T-helper 1 cell treated with Interleukin-12 subunit alpha and Interleukin-12 subunit beta and Interleukin-4 antibody, amounts not matched to agents 30 μg/mL and 1 μg/mL, for 36 hours (primary cell): ENCODE data around the gene CHCHD2.
"Not testable (repeated sequence)": the region's sequence is repeated elsewhere in the genome, so short reads cannot be mapped to it uniquely, and the experiment has no call there.

Experiments used
- H3K27ac Mint-ChIP-seq: one replicate; pipeline ENCODE4 v1.8.0; 2021; ENCODE audit warnings: mild to moderate bottlenecking, mixed read lengths
- H3K27me3 Mint-ChIP-seq: one replicate; pipeline ENCODE4 v1.8.0; 2021; ENCODE audit warnings: low read depth, mixed read lengths
- H3K36me3 Mint-ChIP-seq: one replicate; pipeline ENCODE4 v1.8.0; 2021; ENCODE audit warnings: low read depth, mixed read lengths
- H3K4me1 Mint-ChIP-seq: one replicate; pipeline ENCODE4 v1.8.0; 2021; ENCODE audit warnings: low read depth, mixed read lengths
- H3K4me3 Mint-ChIP-seq: one replicate; pipeline ENCODE4 v1.8.0; 2021; ENCODE audit warnings: mild to moderate bottlenecking, moderate library complexity, mixed read lengths
- H3K9me3 Mint-ChIP-seq: one replicate; pipeline ENCODE4 v1.8.0; 2021; ENCODE audit warnings: mixed read lengths

CHCHD2 gene

GRCh38 chr7:56097700-56098099 is 8.6 kb downstream of the CHCHD2 start:
- H3K4me3 Mint-ChIP-seq, result no peak overlapping the region
- H3K36me3 Mint-ChIP-seq, result peaks cover 28% of the 10 kb centered on the region
- peaks cover 2% of the 10 kb centered on the region for H3K4me1 Mint-ChIP-seq
- no peaks in the 10 kb centered on the region for H3K27me3 Mint-ChIP-seq
- H3K27ac Mint-ChIP-seq, result no peak overlapping the region
- no peaks in the 10 kb centered on the region for H3K9me3 Mint-ChIP-seq

- H3K36me3 Mint-ChIP-seq, result peaks cover 5% of the 10 kb centered on the region
Observed at GRCh38 chr7:56092789-56093531, 13.3 kb downstream of the CHCHD2 start, which contains the start of gene PHKG1. Gene PHKG1 (minus strand): TSS chr7:56092952. CDS start chr7:56088941, 4,011 bp downstream.

GRCh38 chr7:56092388-56092787 is 13.9 kb downstream of the CHCHD2 start:
- not testable (repeated sequence) for H3K27me3 Mint-ChIP-seq, H3K4me1 Mint-ChIP-seq, H3K4me3 Mint-ChIP-seq, H3K27ac Mint-ChIP-seq, H3K9me3 Mint-ChIP-seq, H3K36me3 Mint-ChIP-seq

More at GRCh38 chr7:56092789-56093531, 13.3 kb downstream of the CHCHD2 start, which contains the start of gene PHKG1:
- Mint-ChIP-seq H3K27me3 (no peaks in the 10 kb centered on the region), H3K27ac (no peak within 1 kb of the TSS), H3K9me3 (no peaks in the 10 kb centered on the region), H3K4me3 (no peak within 1 kb of the TSS), H3K4me1 (no peaks in the 10 kb centered on the region)

- H3K4me3 Mint-ChIP-seq, result no peak overlapping the region
- no peaks in the 10 kb centered on the region for H3K9me3 Mint-ChIP-seq
- H3K27ac Mint-ChIP-seq, result no peak overlapping the region
- no peaks in the 10 kb centered on the region for H3K27me3 Mint-ChIP-seq
- H3K4me1 Mint-ChIP-seq, result no peaks in the 10 kb centered on the region
- H3K36me3 Mint-ChIP-seq, result peaks cover 3% of the 10 kb centered on the region
Observed at GRCh38 chr7:56091591-56091990, 14.7 kb downstream of the CHCHD2 start.

- H3K27ac Mint-ChIP-seq, result no peak overlapping the region
- no peaks in the 10 kb centered on the region for H3K27me3 Mint-ChIP-seq
- H3K36me3 Mint-ChIP-seq, result peaks cover 1% of the 10 kb centered on the region
- H3K4me1 Mint-ChIP-seq, result no peaks in the 10 kb centered on the region
- H3K9me3 Mint-ChIP-seq, result no peaks in the 10 kb centered on the region
- H3K4me3 Mint-ChIP-seq, result no peak overlapping the region
Observed at GRCh38 chr7:56087445-56087844, 18.8 kb downstream of the CHCHD2 start.

GRCh38 chr7:56086761-56087160 is 19.5 kb downstream of the CHCHD2 start:
- H3K9me3 Mint-ChIP-seq, result no peaks in the 10 kb centered on the region
- H3K4me1 Mint-ChIP-seq, result no peaks in the 10 kb centered on the region
- no peaks in the 10 kb centered on the region for H3K27me3 Mint-ChIP-seq
- no peak overlapping the region for H3K4me3 Mint-ChIP-seq
- peaks cover 1% of the 10 kb centered on the region for H3K36me3 Mint-ChIP-seq
- no peak overlapping the region for H3K27ac Mint-ChIP-seq

GRCh38 chr7:56083150-56083785 is 23.0 kb downstream of the CHCHD2 start:
- no peaks in the 10 kb centered on the region for H3K9me3 Mint-ChIP-seq
- no peaks in the 10 kb centered on the region for H3K27me3 Mint-ChIP-seq
- no peaks in the 10 kb centered on the region for H3K4me1 Mint-ChIP-seq
- no peak overlapping the region for H3K4me3 Mint-ChIP-seq
- H3K36me3 Mint-ChIP-seq, result peaks cover 6% of the 10 kb centered on the region
- H3K27ac Mint-ChIP-seq, result no peak overlapping the region

GRCh38 chr7:56081626-56082340 is 24.5 kb downstream of the CHCHD2 start:
- no peak overlapping the region for H3K4me3 Mint-ChIP-seq
- no peak overlapping the region for H3K27ac Mint-ChIP-seq
- no peaks in the 10 kb centered on the region for H3K4me1 Mint-ChIP-seq
- H3K9me3 Mint-ChIP-seq, result no peaks in the 10 kb centered on the region
- H3K27me3 Mint-ChIP-seq, result no peaks in the 10 kb centered on the region
- H3K36me3 Mint-ChIP-seq, result peaks cover 6% of the 10 kb centered on the region

- not testable (repeated sequence) for H3K4me1 Mint-ChIP-seq, H3K9me3 Mint-ChIP-seq, H3K4me3 Mint-ChIP-seq, H3K27ac Mint-ChIP-seq, H3K36me3 Mint-ChIP-seq, H3K27me3 Mint-ChIP-seq
Observed at GRCh38 chr7:56080726-56081435, 25.4 kb downstream of the CHCHD2 start.

- H3K4me1 Mint-ChIP-seq, result no peaks in the 10 kb centered on the region
- H3K27me3 Mint-ChIP-seq, result no peaks in the 10 kb centered on the region
- no peak overlapping the region for H3K27ac Mint-ChIP-seq
- H3K4me3 Mint-ChIP-seq, result no peak overlapping the region
- no peaks in the 10 kb centered on the region for H3K9me3 Mint-ChIP-seq
- H3K36me3 Mint-ChIP-seq, result peaks cover 6% of the 10 kb centered on the region
Observed at GRCh38 chr7:56079450-56080185, 26.7 kb downstream of the CHCHD2 start.

- no peaks in the 10 kb centered on the region for H3K9me3 Mint-ChIP-seq
- no peaks in the 10 kb centered on the region for H3K27me3 Mint-ChIP-seq
- no peak overlapping the region for H3K27ac Mint-ChIP-seq
- peaks cover 3% of the 10 kb centered on the region for H3K4me1 Mint-ChIP-seq
- no peak overlapping the region for H3K4me3 Mint-ChIP-seq
- H3K36me3 Mint-ChIP-seq, result peaks cover 9% of the 10 kb centered on the region
Observed at GRCh38 chr7:56078196-56078595, 28.1 kb downstream of the CHCHD2 start.

GRCh38 chr7:56077681-56078080 is 28.6 kb downstream of the CHCHD2 start:
- H3K27me3 Mint-ChIP-seq, result no peaks in the 10 kb centered on the region
- H3K4me1 Mint-ChIP-seq, result peaks cover 7% of the 10 kb centered on the region
- no peaks in the 10 kb centered on the region for H3K9me3 Mint-ChIP-seq
- peaks cover 12% of the 10 kb centered on the region for H3K36me3 Mint-ChIP-seq
- no peak overlapping the region for H3K4me3 Mint-ChIP-seq
- H3K27ac Mint-ChIP-seq, result no peak overlapping the region

GRCh38 chr7:56074371-56074791 is 31.9 kb downstream of the CHCHD2 start:
- Mint-ChIP-seq H3K36me3 (peaks cover 16% of the 10 kb centered on the region), H3K4me3 (no peak overlapping the region), H3K27me3 (no peaks in the 10 kb centered on the region), H3K4me1 (peaks cover 7% of the 10 kb centered on the region), H3K9me3 (no peaks in the 10 kb centered on the region), H3K27ac (no peak overlapping the region)

- not testable (repeated sequence) for H3K4me3 Mint-ChIP-seq, H3K9me3 Mint-ChIP-seq, H3K27me3 Mint-ChIP-seq, H3K27ac Mint-ChIP-seq
- peaks cover 34% of the 10 kb centered on the region for H3K36me3 Mint-ChIP-seq
- peaks cover 23% of the 10 kb centered on the region for H3K4me1 Mint-ChIP-seq
Observed at GRCh38 chr7:56066376-56066775, 39.9 kb downstream of the CHCHD2 start.
